NCI-H1417 treated with DMSO at 0.1 percent for 48 hours (cell line): ENCODE measurements around the gene AVPI1.

ENCODE experiments used
- DNase-seq: peaks from one replicate; lab custom pipeline; 2025; lab: John Stamatoyannopoulos, UW

AVPI1 gene

DNA sequence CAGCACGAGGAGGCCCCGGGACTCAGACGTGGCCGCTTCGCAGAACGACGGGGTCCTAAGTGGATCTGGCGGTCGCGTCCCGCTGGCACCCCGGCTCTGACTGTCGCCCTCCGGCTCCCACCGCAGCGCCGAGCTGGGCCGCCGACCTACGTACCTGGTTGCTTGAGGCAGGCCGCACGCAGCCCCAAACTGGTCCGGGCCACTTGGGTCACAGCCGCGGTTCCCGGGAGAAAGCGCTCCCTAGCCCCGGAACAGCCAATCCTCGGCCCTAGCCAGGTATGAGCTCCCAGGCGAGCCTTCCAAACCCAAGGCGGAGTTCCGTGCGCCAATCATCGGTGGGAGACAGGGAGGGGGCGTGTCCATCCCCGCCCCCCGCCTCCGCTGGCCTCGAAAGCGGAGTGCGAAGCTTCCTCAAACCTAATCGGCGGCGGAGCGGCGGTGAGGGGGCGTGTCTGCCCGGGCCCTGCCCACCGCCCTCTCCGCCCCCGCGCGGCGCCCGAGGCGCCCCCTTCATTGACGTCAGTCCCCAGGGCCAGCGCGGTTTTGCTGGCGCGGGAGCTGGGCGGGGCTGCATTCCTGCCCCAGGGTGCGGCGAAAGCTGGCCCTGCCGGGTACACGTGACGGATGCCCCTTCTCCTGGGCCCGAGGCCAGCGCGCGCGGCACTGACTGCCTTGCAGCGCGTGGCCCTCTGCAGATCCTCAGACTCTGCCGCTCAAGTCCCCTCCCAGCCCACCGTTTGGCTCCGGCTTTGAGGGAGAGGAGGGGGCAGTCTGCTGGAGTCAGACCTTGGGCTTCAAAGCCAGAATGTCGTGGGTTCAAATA, at the start of gene AVPI1:
Gene AVPI1 (minus strand): TSS at position 280 of the 823 bp plus-strand sequence. CDS start 7,336 bp downstream, outside the sequence.
- DNase-seq = peak; percentile 70

GRCh38 chr10:97736403-97736901, 49.4 kb upstream of the AVPI1 start:
- DNase-seq = no peak

DNA sequence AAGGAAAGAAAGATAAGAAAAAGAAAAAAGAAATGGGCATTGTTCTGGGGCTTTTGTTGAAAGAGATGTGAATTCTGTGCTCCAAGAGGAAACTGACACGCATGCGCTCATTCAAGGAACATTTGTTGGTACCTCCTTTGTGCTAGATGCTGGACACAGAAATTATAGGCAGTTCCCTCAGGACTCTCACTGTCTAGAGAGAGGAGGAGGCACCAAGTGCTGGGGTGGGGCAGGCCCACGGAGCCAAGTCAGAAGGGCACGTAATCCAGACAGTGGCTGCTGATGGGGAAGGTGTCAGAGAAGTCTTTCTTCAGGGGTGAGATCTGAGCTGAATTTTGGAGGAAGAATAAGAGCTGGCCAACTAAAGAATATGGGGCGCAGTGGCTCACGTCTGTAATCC, 47.0 kb upstream of the AVPI1 start:
- DNase-seq = no peak

DNA sequence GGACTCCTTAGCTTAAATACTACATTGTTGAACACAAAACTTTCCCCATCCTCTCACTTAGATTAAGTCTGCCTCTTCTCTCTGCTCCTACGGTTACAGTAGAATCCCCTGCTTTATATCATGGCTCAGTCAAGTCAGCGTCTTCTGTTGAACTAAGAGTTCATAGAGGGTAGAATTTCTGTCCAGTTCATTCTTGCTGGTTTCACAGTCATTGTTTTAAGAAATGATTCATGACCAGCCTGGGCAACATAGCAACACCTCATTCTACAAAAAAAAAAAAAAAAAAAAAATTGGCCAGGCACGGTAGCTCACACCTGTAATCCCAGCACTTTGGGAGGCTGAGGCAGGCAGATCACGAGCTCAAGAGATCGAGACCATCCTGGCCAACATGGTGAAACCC, 46.2 kb upstream of the AVPI1 start:
- DNase-seq = no peak

- DNase-seq = no peak
Observed at GRCh38 chr10:97732052-97732359, 45.0 kb upstream of the AVPI1 start.

DNA sequence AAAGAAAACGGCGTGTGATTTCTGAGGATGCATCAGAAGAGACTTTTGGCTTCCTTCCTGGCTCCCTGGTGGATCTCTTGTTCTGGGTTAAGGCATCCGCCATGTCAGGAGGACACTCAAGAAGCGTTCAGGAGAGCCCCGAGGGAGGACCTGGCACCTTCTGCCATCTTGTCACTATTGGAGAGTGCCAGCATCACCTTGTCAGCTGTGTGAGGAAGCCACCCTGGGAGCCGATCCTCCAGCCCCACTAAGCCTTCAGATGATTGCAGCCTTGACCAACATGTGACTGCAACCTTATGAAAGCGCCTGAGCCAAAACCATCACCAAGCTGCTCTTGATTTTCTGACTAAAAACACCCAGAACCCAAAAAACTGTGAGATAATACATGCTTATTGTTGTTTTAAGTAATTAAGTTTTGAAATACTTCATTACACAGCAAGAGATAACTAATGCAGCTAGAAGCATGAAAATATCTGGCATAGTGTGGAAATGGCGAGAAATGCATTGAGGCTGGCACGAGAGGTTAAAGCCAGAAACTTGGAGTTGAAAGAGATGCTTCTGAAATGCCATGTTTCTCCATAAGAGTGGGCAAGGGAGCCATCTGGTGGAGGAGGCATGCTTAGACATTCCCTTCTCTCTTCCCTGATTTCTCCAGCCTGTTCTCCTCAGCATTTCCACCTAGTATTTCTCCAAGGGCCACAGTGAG, 44.5 kb upstream of the AVPI1 start:
- no peak for DNase-seq

GRCh38 chr10:97729014-97729413, 42.0 kb upstream of the AVPI1 start:
- no peak for DNase-seq

DNA sequence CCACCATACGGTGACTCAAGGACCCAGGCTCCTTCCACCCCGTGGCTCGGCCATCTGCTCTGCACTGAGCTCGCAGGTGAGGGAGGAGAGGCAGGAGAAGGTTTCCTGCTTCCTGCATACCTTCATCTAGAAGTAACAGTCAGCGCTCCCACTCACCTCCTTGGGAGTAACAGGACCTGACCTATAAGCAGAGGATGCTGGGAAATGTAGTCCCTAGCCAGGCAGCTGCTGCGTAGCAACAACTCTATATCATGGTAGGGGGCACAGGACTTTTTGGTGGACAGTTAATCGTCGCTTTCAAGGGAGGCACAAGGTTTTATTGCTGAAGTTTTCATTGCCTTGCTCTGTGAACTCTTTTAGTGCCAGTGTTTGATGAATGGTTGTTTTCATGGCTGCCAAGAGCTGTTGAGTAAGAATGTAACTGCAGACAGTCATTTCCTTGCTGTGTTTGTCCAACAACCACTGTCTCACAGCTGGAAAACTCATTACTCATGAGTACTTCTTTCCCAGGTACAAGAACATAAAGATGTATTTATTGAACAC, 39.7 kb upstream of the AVPI1 start:
- DNase-seq = no peak

DNA sequence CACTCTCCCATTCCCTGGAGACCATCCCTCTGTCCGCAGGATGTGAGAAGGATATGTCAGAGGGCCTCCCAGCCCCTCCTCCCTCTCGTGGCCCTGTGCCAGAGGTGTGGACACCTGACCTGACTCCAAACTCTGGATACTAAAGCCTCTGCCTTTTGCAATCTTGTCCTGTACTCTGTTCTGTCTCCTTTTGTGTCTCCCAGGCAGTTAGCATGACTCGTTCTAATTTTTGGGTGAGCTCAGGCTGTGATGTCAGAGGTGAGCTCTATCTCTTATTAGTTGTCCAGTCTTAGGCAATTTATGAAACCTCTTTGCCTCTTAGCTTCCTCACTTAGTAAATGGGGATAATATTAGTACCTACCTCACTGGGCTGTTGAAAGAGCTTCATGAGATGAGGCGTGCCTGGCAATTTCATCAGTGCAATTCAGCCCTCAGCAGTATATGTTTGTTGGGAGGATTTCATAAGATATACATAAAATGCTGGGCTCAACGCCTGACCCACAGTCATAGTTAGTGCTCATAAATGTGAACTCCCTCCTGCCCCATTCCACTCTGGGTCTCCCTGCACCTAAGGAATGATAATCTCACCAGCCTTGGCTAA, 37.4 kb upstream of the AVPI1 start:
- no peak for DNase-seq

- no peak for DNase-seq
Observed at GRCh38 chr10:97723001-97723400, 36.0 kb upstream of the AVPI1 start.

- no peak for DNase-seq
Observed at GRCh38 chr10:97721871-97722780, 35.1 kb upstream of the AVPI1 start.

DNA sequence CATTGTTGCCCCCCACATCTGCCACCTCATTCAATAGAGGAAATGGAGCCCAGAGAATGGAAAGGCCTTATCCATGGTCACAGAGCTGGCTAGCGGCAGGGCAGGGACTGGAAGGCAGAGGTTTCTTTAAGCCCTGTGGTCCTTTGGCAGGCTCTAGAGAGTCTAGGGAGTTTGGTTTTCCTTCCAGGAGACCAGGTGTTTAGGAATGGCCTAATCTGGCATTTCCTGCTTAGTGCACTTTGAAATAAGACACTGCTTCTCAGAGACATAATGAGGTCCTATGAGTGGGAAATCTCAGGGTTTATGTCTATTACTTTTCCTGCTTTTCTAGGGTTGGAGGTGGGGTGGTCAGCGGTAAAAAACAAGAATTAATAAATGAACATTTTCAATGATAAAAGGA, 32.6 kb upstream of the AVPI1 start:
- no peak for DNase-seq

GRCh38 chr10:97718659-97719142, 31.7 kb upstream of the AVPI1 start:
- peak; percentile 9 for DNase-seq

DNA sequence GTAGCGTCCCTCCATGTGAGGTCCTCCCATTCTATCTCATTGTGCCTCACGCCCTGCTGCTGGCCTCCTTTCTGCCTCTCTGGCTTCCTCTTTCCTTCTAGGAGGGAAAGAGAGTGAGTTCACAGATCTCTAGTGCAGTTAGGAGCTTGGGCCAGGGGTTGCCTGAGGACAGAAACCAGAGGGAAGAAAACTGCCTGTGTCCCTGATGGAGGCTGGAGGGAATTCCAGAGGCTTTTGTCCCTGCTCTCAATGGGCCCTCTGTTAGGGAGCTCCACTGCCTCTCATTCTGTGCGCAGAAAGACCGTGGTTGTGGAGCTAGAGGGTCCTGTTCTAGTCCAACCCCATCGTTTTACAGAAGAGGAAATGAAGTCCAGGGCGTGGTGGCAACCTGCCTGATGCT, 31.1 kb upstream of the AVPI1 start:
- no peak for DNase-seq

DNA sequence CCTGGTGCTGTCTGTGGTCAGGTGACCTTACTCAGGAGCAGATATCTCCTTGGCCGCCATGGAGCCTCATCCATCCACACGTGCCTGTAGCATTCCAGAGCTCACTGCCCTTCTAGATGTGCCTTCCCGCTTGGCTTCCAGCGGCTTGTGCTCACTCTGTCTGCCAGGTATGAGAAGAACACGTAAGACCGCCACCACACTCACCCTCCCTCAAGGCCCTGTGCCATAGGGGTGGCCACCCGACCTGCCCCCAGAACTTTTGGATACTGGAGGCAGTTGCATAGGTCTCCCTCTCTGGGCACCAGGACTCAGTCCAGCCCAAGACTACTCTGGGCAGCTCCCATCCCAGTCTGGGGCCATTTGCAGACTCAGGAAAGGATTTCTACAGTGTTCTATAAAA, 30.6 kb upstream of the AVPI1 start:
- no peak for DNase-seq

DNA sequence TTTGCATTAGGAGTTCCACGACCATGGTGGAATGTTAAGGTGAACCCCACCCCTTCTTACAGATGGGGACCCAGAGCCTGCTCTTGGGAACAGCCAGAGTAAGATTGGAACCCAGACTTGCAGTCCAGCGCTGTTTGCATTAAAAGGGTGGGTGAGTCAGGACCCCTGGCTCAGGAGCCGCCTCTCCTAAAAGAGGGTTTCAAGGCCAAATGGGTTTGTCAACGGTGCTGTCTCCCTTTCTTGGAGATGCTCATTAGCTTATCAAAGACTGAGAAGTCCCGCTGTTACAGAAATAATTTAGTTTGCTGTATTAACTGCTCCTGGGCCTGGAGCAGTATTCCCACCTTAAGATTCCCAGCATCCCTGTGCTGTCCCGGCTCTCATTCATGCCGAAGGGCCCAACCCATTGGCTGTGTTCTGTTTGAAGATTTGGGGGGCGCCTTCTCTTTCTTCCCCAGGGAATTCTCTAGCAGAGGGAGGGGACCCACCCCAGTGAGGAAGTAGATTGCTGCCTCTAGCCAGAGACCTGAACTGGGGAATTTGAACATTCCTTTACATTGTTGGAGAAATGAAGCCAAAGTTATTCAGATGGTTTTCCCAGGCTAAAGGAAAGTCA, 28.3 kb upstream of the AVPI1 start:
- DNase-seq = no peak

DNA sequence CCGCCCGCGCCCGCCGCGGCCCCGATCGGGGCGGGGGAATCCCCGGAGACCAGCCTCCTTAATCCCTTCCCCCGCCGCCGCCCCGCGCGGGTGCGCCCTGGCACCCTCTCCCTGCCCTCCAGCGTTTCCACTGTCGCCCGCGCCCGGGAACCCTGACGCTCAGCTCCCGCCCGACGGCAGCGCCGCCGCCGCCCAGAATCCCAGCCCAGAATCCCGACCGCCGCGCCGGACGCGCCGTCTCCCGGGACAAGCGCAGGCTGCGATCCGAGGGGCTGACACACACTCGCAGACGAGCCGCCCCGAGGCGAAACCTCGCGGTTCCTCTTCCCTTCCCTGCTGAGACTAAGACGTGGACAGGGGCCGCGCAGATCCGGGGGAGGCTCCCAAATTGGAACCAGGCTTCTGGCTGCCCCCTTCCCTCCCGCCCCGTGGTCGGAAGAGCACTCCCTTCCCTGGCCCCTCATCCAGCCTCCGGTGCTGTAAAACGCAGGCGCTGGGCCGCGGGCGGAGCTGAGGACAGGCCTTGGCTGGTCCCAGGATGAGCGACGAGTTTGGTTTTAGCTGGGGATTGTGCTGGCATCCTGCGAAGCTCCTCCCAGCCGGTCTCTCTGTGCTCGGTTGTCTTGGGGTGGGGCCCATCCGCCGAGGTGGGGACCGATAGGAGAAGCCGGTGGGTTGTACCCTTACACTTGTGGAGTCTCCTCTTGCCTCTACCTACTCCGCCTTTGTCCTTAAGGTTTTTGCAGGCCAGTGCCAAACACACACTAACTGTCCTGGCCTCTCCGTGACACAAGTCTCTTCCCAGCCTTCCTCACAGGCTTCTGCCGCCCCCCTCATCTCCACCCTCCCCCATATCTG, 27.6 kb upstream of the AVPI1 start:
- DNase-seq = no peak

- no peak for DNase-seq
Observed at GRCh38 chr10:97713826-97714400, 26.9 kb upstream of the AVPI1 start.

GRCh38 chr10:97713339-97713825, 26.3 kb upstream of the AVPI1 start, which contains the start of gene MARVELD1:
TSS of gene MARVELD1 (plus strand) at chr10:97713730. CDS start at chr10:97713877, 147 bp downstream.
- DNase-seq = peak; percentile 4
